SU-DHL-6 (cell line): Measurements from ENCODE around the gene UNG.

Experiments
- CTCF ChIP-seq: fragments of 200-600 bp; sonication (generic); IDR thresholded peaks from one replicate; pipeline ENCODE4 v1.5.1; 2017; ENCODE audit warnings: antibody characterized with exemption, mild to moderate bottlenecking, low read length, moderate library complexity; ENCODE audit not compliant: insufficient read depth, poor library complexity, severe bottlenecking
- EZH2phosphoT487 ChIP-seq: fragments of 200-600 bp; sonication (generic), shearing (Covaris generic); conservative IDR thresholded peaks from 2 replicates; pipeline ENCODE4 v1.6.1; 2018; ENCODE audit warnings: mild to moderate bottlenecking, antibody characterized with exemption, low read length, moderate library complexity, mixed read lengths

GRCh38 chr12:109053382-109054123, 43.8 kb upstream of the UNG start:
- TF ChIP-seq CTCF (no peak), EZH2phosphoT487 (no peak)
